ENCODE measurements around the gene PRKCQ.
"Not testable (repeated sequence)": the region's sequence is repeated elsewhere in the genome, so short reads cannot be mapped to it uniquely, and the experiment has no call there.

PRKCQ gene

DNA sequence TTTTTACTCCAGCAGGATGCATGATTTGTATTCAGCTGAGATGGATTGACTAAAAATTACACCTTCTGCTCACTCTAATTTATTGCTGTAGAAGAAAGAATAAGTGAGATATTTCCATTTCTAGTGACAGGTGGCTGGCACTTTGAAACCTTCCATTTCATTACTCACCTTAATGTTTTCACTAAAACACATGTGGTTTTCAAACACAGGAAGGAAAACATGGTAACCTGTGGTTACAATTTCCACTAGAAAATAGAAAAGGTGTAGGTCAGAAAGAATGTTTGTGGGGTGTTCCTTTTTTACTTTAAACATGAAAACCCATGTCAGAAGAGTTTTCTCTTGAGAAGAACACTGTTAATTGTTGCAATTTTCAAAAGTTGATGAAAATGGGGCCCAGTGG, 12.0 kb upstream of the PRKCQ start:
- no peak for DNase-seq

- DNase-seq, result no peak
These were observed 11.6 kb upstream of the PRKCQ start for GRCh38 chr10:6591668-6592067.

- no peak for DNase-seq
These were observed 10.0 kb upstream of the PRKCQ start for GRCh38 chr10:6590100-6590499.

DNA sequence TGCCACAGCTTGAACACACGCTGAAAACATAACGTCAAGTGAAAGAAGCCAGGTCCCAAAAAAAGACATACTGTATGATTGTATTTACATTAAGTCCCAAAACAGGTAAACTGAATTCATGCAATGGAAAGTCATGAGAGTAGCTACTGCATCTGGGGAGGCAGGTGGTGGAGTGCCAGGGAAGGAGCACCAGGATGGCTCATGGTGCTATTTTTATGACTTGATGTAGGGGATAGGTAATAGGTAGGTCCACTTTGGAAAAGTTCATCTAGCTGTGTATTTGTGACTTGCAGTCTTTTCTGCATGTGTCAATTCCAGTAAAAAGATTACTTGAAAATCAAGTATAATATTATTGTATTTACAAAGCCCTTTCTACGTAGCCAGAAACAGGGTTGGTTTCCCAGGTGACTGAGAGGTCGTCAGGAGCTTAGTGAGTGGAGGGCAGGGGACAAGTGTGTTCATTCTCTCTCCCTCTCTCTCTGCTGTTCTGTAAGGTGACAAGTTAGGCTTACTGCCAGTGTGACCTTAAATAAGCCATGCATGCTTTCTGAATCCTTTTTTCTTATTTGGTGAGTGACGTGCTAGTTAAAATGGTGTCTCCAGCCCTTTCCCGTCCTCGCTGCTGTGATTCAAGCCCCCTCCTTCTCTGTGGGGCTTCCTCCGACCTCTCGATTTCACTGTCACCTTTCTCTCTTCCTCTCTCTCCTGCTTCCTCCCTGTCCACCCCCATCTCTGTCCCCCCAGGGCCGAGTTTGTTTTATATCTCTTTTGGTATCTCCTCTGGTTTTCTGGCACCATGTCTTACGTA, 9.4 kb upstream of the PRKCQ start:
- DNase-seq, result no peak

DNA sequence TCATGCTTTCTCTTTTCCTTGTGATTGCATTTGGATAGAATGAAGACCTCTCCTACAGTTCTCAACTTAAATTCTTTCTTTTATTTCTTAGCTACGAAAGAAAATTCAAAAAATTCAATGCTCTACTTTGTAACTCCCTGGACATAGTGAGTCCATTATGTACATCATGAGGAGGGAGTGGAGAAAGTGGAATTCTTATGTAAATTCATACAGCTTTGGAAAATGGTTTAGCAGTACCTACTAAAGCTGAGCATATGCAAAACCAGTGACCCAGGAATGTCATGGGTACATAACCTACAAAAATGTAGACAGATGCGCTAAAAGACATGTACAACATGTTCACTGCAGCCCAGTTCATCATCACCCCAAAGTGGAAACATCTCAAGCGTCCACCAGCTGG, 8.8 kb upstream of the PRKCQ start:
- DNase-seq, result no peak

GRCh38 chr10:6588082-6588481, 8.0 kb upstream of the PRKCQ start:
- no peak for DNase-seq

- DNase-seq, result no peak
These were observed 6.4 kb upstream of the PRKCQ start for GRCh38 chr10:6586501-6586900.

DNA sequence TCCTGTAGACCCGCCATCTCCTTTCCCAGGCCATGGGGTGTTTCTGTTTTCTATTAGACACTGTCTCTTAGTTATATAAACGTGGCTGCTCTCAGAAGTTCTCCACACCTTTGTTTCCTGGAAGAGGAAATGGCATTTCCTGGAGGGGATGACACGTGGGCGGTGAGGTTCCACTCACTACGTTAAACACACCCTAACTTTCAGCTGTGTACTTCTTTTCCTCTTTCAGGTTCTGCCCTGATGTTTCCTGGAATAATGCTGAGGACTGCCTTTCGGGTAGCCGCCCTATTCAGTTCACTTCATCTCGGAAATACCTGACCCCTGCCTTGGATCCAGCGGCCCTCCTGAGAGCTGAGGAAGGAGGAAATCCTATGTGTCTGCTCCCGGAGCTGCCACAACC, 3.4 kb upstream of the PRKCQ start:
- no peak for DNase-seq

DNA sequence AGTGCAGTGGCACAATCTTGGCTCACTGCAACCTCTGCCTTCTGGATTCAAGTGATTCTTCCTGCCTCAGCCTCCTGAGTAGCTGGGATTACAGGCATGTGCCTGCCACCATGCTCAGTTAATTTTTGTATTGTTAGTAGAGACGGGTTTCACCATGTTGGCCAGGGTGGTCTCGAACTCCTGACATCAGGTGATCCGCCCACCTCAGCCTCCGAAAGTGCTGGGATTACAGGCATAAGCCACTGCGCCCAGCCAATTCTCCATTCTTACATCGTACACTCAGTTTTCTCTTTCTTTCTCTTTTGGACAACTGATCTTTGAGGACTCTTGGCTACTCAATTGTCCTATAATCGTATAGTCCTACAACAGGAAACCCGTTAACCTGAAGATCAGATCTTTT, 2.8 kb upstream of the PRKCQ start:
- DNase-seq, result not testable (repeated sequence)

DNA sequence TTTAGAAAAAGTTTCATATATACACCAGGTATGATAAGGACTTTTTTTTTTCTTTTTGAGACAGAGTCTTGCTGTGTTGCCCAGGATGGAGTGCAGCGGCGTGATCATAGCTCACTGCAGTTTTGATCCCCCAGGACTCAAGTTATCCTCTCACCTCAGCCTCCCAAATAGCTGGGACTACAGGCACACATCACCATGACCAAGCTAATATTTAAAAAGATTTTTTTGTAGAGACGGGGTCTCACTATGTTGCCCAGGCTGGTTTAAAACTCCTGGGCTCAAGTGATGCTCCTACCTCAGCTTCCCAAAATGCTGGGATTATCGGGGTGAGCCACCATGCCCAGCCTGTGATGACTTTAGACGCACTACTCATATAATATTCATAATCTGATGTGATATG, 2.2 kb upstream of the PRKCQ start:
- DNase-seq, result no peak

DNA sequence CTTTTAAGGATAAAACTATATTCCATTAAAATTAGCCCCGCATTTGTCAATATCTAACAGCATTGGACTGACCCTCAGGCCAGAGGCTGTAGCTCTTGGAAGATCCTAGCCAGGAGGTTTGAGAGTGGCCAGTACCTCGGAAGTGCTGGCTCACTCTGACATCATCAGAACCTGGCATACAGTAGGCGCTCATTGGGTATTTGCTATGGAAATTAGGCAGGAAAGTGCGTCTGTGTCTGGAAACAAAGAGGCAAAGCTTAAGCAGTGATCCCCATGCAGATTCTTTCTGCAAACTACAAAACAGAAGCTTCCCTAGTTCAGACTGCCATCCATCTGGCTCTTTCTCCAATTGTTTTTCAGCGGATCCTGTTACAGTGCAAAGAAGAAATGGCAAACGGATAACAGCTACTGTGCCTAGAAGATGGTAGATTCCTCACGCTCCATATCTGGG, 1.7 kb upstream of the PRKCQ start:
- DNase-seq, result no peak

DNA sequence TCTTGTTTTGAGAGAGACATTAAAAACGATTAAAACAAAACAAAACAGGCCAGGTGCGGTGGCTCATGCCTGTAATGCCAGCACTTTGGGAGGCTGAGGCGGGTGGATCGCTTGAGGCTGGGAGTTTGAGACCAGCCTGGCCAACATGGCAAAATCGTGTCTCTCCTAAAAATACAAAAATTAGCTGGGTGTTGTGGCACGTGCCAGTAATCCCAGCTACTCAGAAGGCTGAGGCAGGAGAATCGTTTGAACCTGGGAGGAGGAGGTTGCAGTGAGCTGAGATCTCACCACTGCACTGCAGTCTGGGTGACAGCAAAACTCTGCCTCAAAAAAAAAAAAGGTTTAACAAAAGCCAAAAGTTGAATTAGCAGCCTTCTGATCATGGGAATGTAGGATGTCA, 1.1 kb upstream of the PRKCQ start:
- DNase-seq, result not testable (repeated sequence)

DNA sequence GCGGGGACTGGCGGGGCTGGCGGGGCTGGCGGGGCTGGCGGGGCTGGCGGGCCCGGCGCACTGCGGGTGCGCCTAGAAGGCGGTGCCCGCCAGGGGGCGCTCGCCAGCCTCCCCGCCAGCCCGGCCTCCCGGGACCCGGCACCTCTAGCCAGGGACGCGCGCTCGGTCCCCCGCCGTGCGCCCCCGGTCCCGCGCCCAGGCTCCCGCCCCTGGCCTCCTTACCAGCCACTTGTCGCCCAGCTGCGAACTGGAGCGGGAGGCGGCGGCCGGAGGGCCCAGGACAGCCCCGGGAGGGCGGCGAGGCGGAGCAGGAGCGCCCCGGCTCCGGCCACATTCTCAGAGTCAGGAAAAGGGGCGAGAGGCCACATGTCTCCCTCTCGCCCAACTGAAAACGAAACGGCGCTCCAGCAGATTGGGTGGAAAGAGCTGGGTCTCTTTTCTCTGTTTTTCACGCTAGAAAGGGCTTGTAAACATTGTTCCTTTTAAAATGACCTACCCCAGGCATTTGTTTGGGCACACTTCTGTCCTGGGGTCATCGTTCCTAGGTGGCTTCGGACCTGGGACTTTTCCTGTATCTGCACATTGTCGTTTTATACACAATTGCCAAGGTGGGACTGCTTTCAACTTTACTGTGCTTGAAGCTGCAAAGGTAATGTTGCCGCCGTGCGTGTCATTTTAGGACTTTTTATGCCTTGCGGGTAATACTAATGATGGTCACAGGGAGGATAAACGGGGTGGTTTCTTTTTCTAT, 378 bp upstream of the PRKCQ start:
- DNase-seq, result no peak

- DNase-seq, result no peak
These were observed 733 bp downstream of the PRKCQ start for GRCh38 chr10:6579183-6579903.

- no peak for DNase-seq
These were observed 1.3 kb downstream of the PRKCQ start for GRCh38 chr10:6578795-6579182.

- no peak for DNase-seq
These were observed 1.8 kb downstream of the PRKCQ start for GRCh38 chr10:6578251-6578771.

- DNase-seq, result no peak
These were observed 3.8 kb downstream of the PRKCQ start for GRCh38 chr10:6576326-6576725.

DNA sequence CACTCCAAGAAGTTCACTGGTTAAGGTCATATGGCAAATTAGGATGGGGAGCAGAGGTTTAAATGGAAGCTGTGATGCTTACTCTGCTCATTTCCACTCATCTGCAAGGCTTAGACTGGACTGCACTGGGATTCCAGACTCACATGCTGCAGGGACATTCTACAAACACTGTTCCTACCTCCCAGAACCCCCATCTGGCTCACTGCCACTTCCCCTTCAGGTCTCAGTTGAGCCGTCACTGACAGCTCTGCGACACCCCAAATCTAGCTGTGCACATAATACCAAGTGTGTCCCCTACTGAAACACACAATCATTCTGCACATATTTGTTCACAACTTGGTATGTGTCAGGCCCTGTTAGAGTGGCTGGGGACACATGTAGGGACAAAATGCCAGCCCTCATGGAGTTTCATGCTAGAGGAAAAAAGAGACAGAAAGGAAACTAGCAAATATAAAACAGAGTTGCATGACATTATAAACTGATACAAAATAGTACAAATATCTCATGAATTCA, 5.4 kb downstream of the PRKCQ start:
- no peak for DNase-seq

DNA sequence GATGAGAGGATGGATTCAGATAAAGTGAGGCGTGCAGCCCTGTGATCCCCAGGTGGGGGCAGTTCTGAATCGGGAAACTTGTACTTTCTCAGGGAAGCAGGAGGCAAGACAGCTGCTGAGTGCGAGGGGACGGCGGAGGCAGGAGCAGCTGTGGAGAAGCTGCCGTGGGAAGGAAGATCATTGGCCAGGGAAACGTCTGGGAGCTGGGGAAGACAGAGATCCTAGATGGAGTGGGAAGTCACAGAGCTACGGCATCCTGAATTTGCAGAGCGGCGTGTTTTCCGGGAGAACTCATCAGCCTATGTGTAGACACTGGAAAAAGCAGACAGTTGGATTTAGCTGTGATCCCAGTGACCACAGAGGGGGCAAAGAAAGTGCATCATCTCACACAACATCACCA, 9.2 kb downstream of the PRKCQ start:
- DNase-seq, result no peak

DNA sequence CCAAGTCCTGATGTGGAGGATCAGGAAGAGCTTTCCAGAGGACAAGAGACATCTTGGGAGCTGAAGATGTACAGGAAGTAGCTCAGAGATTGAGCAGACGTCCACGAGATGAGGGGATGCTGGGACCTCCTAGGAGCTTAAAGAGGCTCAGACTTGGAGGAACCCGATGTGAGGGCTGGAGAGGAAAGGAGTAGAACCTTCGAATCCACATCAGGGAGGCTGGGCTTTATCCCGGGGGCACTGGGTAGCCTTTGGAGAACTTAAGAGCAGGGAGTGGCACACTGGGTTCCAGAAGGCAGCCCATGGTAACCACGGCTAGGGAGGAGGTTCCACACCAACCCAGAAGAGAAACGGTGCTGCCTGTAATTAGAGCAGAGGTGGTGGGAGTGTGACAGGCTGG, 10.8 kb downstream of the PRKCQ start:
- DNase-seq, result no peak

GRCh38 chr10:6567884-6568283, 12.2 kb downstream of the PRKCQ start:
- DNase-seq, result no peak

DNA sequence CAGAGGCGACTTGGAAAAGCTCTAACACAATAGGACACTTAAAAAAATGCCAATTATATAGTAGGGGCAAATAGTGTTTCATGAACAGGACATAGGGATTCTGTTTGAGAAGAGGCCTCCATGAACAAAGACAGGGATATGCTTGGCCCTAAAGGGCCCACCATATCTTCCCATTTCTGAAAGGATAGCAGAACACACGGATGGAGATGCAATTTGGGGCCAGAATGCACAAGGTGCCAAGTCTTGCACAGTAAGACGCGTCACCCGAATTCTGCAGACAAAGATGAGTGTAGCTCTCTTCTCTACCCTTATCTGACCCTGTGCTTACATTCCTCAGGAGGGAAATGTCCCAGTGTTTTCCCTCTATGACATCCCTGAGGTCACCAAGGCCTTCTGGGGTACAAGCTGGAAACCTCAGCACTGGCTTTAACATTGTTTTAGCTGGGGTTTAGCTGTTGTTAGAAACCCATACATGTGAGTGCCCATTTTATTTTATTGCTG, 12.8 kb downstream of the PRKCQ start:
- DNase-seq, result no peak

- DNase-seq, result no peak
These were observed 14.5 kb downstream of the PRKCQ start for GRCh38 chr10:6565588-6565987.
